ENCODE measurements around the gene JMJD8. TPM values are rescaled to one million over a fixed set of nuclear protein-coding genes. Genes with fewer than 3 reads are reported as not detected.

Gene JMJD8
- total RNA-seq, 1 donor from 2014 or later: 63.4 TPM

DNA sequence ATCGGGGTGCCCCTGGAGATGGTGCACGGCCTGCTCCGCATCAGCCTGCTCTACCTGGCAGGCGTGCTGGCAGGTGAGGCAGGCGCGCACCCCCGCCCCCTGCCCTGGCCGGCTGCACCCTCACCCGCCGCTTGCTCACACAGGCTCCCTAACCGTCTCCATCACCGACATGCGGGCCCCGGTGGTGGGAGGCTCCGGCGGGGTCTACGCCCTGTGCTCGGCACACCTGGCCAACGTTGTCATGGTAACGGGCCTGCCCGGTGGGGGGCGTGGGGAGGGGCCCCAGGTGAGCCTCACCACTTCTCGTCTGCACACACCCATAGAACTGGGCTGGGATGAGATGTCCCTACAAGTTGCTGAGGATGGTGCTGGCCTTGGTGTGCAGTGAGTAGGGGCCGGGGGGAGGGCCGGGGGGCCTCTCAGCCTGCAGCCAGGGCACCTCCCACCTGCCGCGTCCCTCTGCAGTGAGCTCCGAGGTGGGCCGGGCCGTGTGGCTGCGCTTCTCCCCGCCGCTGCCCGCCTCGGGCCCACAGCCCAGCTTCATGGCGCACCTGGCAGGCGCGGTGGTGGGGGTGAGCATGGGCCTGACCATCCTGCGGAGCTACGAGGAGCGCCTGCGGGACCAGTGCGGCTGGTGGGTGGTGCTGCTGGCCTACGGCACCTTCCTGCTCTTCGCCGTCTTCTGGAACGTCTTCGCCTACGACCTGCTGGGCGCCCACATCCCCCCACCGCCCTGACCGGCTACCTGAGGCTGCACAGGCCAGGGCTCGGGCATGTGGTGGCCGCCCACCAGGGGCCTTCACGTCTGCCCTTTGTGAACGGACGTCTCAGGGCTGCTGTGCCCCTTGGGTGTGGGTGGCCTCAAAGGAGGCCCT, 6.6 kb downstream of the JMJD8 start:
- DNase-seq (ENCODE audit: low spot score): no peak

DNA sequence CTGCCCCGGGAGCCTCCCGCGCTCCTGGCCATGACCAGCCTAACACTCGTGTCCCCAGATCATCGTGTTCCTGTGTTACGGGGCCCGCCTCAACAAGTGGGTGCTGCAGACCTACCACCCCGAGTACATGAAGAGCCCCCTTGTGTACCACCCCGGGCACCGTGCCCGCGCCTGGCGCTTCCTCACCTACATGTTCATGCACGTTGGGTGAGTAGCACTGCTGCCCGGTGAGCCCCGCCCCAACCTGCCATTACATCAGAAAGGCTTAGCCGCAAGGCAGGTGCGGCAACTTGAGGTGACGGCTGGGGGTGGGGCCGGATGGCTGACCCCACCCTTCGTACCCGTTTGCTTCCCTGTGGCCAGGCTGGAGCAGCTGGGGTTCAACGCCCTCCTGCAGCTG, 7.2 kb downstream of the JMJD8 start:
- peak; percentile 92 for DNase-seq (ENCODE audit: low spot score)

GRCh38 chr16:676565-676902, 7.6 kb downstream of the JMJD8 start:
- DNase-seq (ENCODE audit: low spot score): no peak

DNA sequence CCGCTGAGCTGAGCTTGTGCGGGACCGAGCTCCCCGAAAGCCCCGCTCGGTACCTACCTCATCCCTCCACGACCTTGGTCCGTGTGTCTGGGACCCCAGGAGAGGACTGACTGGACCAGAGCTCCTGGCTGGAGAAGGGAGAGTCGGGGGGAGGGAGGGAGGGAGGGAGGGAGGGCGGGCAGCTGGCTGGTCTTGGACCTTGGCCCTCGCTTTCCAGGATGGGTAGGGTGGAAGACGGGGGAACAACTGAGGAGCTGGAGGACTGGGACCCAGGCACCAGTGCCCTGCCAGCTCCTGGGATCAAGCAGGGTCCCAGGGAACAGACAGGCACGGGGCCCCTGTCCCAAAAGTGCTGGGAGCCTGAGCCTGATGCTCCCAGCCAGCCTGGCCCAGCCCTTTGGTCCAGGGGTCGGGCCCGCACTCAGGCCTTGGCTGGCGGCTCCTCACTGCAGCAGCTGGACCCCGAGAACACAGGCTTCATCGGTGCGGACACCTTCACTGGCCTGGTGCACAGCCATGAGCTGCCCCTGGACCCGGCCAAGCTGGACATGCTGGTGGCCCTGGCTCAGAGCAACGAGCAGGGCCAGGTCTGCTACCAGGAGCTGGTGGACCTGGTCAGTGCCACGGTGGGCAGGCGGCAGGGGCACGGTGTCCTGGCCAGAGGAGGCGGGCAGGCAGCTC, 8.1 kb downstream of the JMJD8 start:
- no peak for DNase-seq (ENCODE audit: low spot score)

- no peak for DNase-seq (ENCODE audit: low spot score)
Measured at GRCh38 chr16:674968-675883, 8.9 kb downstream of the JMJD8 start, which contains the start of gene RHBDL1. TSS of gene RHBDL1 (plus strand) at chr16:675671. CDS start at chr16:675791, 120 bp downstream.

GRCh38 chr16:674214-674881, 9.8 kb downstream of the JMJD8 start:
- DNase-seq (ENCODE audit: low spot score): no peak

DNA sequence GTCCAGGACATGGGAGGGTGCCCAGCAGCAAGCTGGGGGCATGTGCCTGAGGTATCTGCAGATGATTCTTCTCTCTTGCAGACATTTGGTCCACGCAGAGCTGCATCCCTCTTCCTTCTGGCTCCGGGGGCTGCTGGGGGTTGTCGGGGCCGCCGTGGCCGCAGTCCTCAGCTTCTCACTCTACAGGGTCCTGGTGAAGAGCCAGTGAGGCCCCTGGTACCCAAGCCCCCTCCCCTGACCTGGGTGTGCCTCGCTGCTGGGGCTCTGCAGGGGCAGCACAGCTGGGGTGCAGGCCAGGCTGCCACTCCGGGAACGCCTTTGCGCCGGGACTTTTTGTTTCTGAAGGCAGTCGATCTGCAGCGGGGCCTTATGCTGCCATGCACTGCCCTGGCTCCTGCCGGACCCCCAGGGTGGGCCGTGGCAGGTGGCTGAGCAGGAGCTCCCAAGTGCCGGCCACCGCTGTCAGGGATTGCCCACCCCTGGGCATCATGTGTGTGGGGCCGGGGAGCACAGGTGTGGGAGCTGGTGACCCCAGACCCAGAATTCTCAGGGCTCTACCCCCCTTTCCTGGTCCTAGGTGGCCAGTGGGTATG, 10.6 kb downstream of the JMJD8 start:
- DNase-seq (ENCODE audit: low spot score): no peak

DNA sequence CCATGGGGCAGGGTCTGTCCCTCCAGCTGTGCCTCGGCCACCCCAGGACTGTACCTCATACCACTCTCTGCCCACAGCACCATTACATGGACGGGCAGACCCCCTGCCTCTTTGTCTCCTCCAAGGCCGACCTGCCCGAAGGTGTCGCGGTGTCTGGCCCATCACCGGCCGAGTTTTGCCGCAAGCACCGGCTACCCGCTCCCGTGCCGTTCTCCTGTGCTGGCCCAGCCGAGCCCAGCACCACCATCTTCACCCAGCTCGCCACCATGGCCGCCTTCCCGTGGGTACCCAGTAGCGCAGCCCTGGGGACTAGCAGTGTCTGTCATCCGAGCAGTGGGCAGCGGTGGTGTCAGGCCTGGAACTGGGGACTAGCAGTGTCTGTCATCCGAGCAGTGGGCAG, 11.3 kb downstream of the JMJD8 start:
- DNase-seq (ENCODE audit: low spot score): no peak

DNA sequence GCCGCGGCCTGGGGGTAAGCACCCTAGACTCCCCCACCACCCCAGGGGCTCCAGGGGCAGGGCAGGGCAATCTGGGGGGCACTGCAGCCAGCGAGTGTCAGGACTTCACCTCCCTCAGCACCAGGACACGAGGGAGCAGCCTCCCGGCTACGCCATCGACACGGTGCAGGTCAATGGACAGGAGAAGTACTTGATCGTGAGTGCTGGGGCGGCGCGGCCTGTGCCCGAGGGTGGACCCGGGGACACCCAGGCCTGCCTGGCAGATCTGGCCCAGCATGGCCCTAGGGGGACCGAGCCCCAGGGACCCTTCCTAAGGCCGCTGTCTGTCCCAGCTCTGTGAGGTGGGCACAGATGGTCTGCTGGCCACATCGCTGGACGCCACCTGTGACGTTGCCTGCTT, 11.8 kb downstream of the JMJD8 start:
- DNase-seq (ENCODE audit: low spot score): no peak

DNA sequence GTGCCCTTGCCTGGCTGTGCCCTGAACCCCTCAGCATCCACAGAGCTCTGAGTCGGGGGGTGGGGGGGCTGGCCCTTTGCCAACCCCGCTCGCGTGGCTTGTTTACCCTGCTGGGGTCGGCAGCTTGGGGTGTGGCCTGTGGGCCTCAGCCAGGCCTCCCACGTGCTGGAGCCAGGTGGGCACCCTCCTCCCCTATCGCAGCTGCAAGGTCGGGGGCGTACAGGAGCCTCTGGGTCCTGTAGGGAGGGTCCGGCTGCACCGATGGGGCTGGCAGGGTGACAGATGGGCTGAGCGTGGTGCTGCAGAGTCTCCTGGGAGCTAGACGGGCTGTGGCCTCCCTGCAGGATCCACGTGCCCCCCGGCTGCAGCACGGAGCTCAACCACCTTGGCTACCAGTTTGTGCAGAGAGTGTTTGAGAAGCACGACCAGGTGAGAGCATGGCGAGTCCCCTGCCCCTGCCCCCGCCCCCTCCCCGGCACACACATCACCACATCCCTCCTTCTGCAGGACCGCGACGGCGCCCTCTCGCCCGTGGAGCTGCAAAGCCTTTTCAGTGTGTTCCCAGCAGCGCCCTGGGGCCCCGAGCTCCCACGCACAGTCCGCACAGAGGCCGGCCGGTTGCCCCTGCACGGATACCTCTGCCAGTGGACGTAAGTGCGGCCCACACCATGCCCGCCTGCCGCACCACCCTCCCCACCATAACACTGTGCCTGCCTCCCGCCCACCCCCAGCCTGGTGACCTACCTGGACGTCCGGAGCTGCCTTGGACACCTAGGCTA, 12.6 kb downstream of the JMJD8 start:
- DNase-seq (ENCODE audit: low spot score): no peak

DNA sequence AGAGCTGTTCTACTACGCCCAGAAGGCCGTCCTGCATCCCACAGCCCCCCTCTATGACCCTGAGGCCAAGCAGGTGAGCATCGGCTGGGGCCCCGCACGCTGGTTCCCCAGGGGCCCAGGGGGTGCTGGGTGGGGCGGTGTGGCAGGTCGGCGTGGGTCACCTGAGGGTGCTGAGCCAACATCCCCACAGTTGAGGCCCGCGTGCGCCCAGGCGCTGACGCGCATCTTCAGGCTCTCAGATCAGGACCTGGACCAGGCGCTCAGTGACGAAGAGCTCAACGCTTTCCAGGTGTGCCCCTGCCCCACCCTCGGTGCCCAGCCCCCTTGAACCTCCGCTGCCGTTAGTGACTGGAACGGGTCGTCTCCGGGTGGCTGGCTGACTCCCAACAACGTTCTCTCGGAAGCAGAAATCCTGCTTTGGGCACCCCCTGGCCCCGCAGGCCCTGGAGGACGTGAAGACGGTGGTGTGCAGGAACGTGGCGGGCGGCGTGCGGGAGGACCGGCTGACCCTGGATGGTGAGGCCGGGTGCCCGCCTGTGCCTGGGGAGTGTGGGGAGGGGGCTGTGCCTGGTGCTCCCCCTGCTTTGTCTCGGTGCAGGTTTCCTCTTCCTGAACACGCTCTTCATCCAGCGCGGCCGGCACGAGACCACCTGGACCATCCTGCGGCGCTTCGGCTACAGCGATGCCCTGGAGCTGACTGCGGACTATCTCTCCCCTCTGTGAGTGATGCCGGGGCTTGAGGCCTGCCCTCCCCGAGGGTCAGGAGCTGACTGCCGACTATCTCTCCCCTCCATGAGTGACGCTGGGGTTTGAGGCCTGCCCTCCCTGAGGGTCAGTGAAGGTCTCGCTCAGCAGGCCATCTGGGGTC, 13.4 kb downstream of the JMJD8 start:
- no peak for DNase-seq (ENCODE audit: low spot score)

GRCh38 chr16:669666-670065, 14.5 kb downstream of the JMJD8 start:
- DNase-seq (ENCODE audit: low spot score): no peak

- no peak for DNase-seq (ENCODE audit: low spot score)
Measured at GRCh38 chr16:668519-669171, 15.5 kb downstream of the JMJD8 start.

DNA sequence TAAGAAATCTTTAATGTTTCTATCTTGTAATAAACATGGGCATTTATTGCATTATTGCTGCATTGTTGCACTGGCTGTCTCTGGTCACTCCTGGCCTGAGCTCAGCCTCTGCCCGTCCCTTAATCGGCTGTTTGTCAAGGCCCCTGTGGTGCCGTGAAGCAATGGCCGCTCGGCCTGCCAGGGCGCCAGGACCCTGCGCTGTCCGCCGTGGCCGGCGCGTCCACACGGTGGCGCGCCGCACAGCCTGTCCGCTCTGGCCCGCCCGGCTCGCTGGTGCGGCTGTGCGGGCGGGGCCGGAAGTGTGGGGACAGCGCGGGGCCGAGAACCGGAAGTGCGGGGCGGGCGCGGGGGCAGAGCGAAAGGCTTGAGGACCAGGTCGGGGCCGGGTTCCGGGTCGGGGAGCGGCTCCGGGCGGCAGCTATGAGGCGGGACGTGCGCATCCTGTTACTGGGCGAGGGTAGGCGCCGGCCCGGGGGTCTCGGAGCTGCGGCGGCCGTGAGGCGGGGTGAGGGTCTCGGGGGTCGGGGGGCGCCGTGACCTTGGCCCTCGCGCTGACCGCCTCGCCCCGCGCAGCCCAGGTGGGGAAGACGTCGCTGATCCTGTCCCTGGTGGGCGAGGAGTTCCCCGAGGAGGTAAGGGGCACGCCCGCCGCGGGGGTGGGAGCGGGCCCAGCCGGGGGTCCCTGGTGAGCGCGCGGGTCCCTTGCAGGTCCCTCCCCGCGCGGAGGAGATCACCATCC, 16.2 kb downstream of the JMJD8 start, which contains the start of gene RHOT2:
Gene RHOT2 (plus strand): TSS at position 353 of the 739 bp plus-strand sequence. CDS start 68 bp downstream, at position 421.
- DNase-seq (ENCODE audit: low spot score): peak; percentile 95

DNA sequence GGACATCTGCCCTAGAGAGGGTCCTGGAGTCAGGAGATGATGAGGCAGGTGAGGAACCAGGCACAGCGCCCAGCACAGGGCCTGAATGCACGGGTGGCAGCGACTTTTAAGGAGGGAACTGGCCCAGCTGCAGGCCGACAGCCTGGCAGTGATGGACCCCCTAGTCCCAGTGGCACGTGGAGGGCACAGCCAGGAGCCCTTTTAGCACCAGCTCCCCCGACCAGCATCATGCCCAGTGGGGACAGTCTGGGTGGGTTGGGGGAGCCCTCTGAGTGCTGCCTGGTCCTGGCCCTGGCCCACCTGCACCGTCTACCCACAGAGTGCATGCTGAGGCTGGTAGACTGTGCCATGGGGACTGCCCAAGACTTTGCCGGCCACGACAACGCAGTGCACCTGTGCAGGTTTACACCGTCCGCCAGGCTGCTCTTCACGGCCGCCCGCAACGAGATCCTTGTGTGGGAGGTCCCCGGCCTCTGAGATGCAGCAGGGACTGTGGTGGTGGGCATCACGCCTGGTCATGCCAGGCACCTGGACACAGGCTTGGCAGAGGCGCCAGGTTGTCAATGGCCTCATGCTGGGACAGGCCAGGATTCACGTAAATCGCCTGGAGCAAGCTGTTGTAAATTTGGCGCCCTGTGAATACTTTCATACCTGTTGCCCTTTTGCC, 16.9 kb downstream of the JMJD8 start:
- DNase-seq (ENCODE audit: low spot score): no peak

DNA sequence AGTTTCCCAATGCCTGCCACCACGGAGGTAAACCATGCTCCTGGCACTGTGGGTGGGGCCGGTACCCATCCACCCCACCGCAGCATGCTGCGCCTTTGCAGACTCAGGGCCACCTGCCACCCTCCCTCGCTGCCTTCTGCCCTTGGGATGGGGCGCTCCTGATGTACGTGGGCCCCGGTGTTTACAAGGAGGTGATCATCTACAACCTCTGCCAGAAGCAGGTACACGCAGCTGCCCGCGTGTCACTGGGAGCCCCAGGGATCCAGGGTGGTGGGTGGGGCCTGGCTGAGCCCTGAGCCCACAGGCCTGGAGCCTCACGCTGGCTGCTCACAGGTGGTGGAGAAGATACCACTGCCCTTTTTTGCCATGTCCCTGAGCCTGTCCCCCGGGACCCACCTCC, 17.6 kb downstream of the JMJD8 start:
- no peak for DNase-seq (ENCODE audit: low spot score)

- no peak for DNase-seq (ENCODE audit: low spot score)
Measured at GRCh38 chr16:662597-662996, 21.5 kb downstream of the JMJD8 start.
